GM12864 (cell line): ENCODE results near the gene SMPD1.

Experiments used
- DNase-seq: peaks from one replicate; pipeline ENCODE4 v3.0.0-alpha.2; 2011; ENCODE audit warnings: low read depth
- H3K4me3 ChIP-seq: 2 replicates; pipeline ENCODE4 v1.5.1; 2011; ENCODE audit warnings: mild to moderate bottlenecking, low read depth, low read length, control low read depth
- TF ChIP-seq, protein P1 (sequence below): IDR thresholded peaks from 2 replicates; pipeline ENCODE4 v1.5.1; 2011; ENCODE audit warnings: low read depth, mild to moderate bottlenecking, moderate library complexity, low read length, control low read depth, inconsistent platforms; ENCODE audit errors: missing control alignments

The SMPD1 gene

DNA sequence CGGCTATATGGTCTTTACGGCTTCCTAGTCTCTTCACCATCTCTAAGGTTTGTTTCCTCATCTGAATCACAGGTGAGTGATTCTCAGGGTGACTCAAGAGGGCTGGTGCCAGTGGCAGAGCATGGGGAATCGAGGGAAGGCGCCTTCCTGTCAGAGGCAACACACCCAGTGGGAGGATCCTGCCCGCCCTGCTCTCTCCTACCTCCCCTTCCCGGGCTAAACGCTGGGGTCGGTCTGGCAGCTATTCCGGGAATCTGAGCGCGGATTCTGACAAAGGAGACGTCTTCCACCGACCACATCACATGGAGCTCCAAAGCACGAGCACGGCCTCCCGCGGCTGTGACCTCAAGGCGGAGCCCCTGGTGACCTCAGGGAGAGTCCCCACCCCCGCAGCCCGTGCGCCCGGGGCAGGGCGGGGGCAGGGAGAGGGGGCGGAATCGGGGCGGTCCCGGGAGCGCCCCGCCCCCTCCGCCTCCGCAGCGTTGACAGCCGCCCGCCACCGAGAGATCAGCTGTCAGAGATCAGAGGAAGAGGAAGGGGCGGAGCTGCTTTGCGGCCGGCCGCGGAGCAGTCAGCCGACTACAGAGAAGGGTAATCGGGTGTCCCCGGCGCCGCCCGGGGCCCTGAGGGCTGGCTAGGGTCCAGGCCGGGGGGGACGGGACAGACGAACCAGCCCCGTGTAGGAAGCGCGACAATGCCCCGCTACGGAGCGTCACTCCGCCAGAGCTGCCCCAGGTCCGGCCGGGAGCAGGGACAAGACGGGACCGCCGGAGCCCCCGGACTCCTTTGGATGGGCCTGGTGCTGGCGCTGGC is at the start of gene SMPD1:
Gene SMPD1, plus strand, starts transcription at position 570 of the 813 bp plus-strand sequence. Its CDS starts 125 bp downstream, at position 695.
- peak; percentile 59 for DNase-seq
- TF ChIP-seq, protein P1, sequence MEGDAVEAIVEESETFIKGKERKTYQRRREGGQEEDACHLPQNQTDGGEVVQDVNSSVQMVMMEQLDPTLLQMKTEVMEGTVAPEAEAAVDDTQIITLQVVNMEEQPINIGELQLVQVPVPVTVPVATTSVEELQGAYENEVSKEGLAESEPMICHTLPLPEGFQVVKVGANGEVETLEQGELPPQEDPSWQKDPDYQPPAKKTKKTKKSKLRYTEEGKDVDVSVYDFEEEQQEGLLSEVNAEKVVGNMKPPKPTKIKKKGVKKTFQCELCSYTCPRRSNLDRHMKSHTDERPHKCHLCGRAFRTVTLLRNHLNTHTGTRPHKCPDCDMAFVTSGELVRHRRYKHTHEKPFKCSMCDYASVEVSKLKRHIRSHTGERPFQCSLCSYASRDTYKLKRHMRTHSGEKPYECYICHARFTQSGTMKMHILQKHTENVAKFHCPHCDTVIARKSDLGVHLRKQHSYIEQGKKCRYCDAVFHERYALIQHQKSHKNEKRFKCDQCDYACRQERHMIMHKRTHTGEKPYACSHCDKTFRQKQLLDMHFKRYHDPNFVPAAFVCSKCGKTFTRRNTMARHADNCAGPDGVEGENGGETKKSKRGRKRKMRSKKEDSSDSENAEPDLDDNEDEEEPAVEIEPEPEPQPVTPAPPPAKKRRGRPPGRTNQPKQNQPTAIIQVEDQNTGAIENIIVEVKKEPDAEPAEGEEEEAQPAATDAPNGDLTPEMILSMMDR = no peak
- peak within 1 kb of the TSS; percentile 76 for H3K4me3 ChIP-seq

DNA sequence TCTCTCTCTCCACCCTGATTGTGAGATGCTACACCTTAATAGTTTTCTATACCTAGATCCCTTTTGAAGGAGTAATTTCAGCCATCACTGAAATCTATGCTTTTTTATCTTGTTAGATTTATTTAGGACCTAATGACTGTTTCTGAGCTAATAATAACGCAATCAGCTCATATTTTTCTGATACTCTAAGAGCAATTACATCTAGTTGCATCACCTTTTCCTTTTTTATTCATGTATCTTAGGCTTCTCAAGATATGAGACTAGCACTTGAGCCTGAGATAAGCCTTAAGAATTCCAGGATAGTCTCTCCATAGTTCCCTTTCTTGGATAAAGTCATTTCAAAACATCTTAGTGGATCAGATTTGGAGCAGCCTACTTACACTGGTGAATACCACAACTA is 44.9 kb upstream of the SMPD1 start:
- DNase-seq = no peak
- TF ChIP-seq, protein P1 = no peak
- no peak overlapping the region for H3K4me3 ChIP-seq

DNA sequence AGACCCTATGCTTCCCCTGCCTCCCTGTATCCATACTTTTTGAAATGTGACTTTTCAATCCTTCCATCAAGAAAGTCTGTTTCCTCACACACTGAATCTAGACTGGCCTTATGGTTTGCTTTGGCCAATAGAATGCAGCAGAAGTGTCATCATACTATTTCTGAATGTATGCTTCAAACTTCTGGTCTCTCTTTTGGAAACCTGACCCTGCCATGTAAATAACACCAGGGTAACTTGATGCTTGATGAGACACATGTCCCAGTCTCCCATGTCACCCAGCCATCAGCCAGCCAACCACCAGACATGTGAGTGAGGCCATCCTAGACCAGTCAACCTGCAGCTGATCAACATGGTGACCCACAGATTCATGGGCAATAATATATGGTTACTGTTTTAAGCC is 40.2 kb upstream of the SMPD1 start:
- TF ChIP-seq, protein P1 = no peak
- no peak overlapping the region for H3K4me3 ChIP-seq
- no peak for DNase-seq

DNA sequence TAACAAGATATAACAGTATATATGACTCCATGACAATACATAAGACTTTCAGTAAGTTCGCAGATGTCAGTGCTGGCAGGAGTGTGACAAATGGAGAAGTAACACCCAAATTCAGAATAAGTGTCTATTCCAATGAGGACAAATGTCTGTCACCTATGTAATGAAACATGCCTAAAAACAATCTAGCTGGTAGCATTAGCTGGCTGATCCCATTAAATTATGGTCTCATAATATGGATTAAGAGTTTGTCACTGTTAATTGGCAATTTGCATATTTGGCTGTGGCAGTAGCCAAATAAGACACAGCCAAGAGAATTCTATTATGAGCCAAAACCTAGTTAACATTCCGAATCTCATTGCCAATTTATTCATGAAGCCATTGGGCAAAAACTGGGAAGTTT is 39.8 kb upstream of the SMPD1 start:
- TF ChIP-seq, protein P1 = no peak
- H3K4me3 ChIP-seq = no peak overlapping the region
- DNase-seq = no peak

DNA sequence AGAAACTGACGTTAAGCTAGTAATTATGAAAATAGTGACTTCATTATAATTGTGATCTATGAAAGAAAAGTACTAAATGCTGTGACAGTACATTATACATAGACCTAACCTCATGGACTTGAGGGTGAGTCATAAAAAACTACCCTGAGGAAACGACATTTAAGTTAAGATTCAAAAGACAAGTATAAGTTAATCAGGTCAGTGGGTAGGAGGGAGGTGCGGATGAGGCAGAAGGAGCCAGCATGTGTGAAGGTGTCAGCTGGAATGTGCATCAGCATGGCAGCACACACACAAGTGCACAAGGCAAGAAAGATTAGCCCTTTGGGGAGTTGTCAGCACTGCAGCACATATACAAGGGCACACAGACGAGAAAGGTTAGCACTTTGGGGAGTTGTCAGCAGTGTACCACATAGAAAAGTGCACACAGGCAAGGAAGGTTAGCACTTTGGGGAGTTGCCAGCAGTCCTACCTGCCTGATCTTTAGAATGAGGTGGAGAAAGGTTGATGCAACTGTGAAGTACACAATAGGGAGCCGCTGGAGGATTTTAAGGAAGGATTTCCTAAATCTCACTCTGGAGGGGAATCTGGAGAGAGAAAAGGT is 38.4 kb upstream of the SMPD1 start:
- no peak for DNase-seq
- TF ChIP-seq, protein P1 = no peak
- H3K4me3 ChIP-seq = no peak overlapping the region

DNA sequence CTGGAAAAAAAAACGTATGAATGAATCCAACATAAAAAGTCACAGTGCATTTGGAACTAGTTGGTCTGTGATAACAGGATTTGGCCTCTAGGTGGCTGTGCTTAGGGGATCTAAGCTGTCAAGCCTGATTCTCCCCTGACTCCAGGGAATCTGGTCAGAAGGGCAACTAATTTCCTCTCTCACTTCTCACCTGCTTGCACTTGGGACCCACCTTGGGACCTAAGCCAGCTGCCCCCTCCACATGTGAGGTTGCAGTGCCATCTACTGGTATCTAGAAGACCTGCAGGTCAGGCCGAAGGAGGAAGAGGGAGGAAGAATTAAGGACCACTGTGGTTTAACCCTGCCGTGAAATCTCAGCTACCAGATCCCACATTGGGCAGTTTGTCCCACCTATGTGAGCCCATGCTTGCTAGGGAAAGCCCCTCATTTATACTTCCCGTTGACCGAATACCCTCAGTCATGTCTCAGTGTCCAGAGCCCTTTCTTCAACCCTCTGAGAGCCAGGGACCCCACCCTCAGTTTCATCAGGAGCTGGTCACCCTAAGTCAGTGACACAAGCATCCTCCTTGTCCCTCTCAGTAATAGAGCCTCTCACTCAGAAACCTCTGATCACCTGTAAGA is 36.8 kb upstream of the SMPD1 start:
- peak; percentile 40 for DNase-seq
- TF ChIP-seq, protein P1 = peak; percentile 97
- H3K4me3 ChIP-seq = no peak overlapping the region
